ENCODE results near the gene KCNJ4. TPM values are rescaled to one million over a fixed set of nuclear protein-coding genes. Genes with fewer than 3 reads are reported as not detected.

Gene KCNJ4
- total RNA-seq (2022) (0.14 and 0.27 TPM in 2 replicates), Bru-seq, nascent RNA (percentile 20 among the genes with signal in this experiment), BruChase-seq, experiment 1, labeled RNA remaining after a 2-hour chase (percentile 23 among the genes with signal in this experiment), BruChase-seq, experiment 2, labeled RNA remaining after a 6-hour chase (percentile 25 among the genes with signal in this experiment)
- long read RNA-seq, result 0 reads

DNA sequence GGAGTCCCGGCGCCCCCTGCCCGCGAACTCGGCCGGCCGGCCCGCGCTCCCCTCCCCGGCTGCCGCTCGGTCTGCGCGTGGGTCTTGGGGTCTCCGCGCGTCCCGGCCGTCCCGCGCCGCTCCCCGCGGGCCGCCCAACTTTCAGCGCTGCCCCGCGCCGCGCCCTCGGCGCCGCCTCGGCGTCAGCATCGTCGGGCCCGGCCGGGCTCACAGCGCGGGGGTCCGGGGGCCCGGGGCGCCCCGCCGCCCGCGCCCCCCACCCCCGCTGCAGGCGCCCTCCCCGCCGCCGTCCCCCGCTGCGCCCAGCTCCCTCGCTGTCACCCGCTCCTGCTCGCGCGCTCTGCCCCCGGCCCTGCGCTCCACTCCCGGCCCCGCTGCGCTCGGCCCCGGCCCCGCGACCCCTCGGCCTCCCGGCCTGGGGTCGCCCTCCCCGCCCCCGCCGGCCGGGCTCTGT is at the start of gene KCNJ4:
Gene KCNJ4, minus strand, starts transcription at position 124 of the 454 bp plus-strand sequence. CDS start 27,067 bp downstream, outside the sequence.
- TF ChIP-seq, protein P1, sequence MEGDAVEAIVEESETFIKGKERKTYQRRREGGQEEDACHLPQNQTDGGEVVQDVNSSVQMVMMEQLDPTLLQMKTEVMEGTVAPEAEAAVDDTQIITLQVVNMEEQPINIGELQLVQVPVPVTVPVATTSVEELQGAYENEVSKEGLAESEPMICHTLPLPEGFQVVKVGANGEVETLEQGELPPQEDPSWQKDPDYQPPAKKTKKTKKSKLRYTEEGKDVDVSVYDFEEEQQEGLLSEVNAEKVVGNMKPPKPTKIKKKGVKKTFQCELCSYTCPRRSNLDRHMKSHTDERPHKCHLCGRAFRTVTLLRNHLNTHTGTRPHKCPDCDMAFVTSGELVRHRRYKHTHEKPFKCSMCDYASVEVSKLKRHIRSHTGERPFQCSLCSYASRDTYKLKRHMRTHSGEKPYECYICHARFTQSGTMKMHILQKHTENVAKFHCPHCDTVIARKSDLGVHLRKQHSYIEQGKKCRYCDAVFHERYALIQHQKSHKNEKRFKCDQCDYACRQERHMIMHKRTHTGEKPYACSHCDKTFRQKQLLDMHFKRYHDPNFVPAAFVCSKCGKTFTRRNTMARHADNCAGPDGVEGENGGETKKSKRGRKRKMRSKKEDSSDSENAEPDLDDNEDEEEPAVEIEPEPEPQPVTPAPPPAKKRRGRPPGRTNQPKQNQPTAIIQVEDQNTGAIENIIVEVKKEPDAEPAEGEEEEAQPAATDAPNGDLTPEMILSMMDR (IDR thresholded peaks at IDR 0.05; ENCODE audit: insufficient read depth in 1 of 2, low read depth in 1 of 2, low read length in 1 of 2, severe bottlenecking in 1 of 2, unreplicated experiment in 1 of 2), result no peak
- Mint-ChIP-seq H3K27ac (ENCODE audit: unreplicated experiment) (no peak within 1 kb of the TSS), H3K27me3 (ENCODE audit: insufficient read depth, unreplicated experiment) (peaks cover 19% of the 10 kb centered on the region), H3K4me1 (ENCODE audit: low read depth, unreplicated experiment) (no peaks in the 10 kb centered on the region), H3K9me3 (ENCODE audit: unreplicated experiment) (no peaks in the 10 kb centered on the region), H3K4me3 (ENCODE audit: unreplicated experiment) (peak within 1 kb of the TSS; percentile 74), H3K36me3 (ENCODE audit: insufficient read depth, unreplicated experiment) (peaks cover 9% of the 10 kb centered on the region)
- Histone ChIP-seq H3K4me3 (ENCODE audit: low read depth, low read length) (peak within 1 kb of the TSS; percentile 62), H3K36me3 (ENCODE audit: control insufficient read depth, insufficient read depth, low read length) (no peaks in the 10 kb centered on the region), H3K27me3 (replicated peaks; ENCODE audit: control insufficient read depth, insufficient read depth, low read length) (peaks cover 3% of the 10 kb centered on the region), H3K9me3 (no peaks in the 10 kb centered on the region), H3K4me1 (peaks cover 17% of the 10 kb centered on the region; the same call in 1 of the 2 replicates)
- no TSS peak for BruUV-seq (replicated peaks)
- DNase-seq, result no peak
- ChIA-PET CTCF (no interaction called here), POLR2A (no interaction called here)
- intact Hi-C loops (cut with micrococcal nuclease; ENCODE audit: unreplicated experiment), result no loop called here

DNA sequence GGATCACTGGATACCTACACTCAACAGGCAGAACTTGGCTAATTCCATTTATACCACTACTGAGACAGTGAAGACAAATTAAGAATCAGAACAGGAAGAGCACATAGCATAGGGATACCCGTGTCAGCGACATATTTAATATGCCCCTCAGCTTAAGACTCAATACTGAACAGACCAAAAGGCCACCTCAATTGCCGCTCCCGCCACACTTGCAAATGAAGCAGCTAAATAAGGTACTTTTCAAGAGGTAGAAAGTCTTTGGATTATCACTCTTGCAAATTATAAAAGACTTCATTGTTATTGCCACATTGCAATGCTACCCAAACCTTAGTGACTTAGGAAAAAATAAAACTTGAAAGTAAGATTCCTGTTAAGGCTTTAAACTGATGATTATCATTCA is 48.0 kb upstream of the KCNJ4 start:
- Mint-ChIP-seq H3K36me3 (ENCODE audit: insufficient read depth, unreplicated experiment) (peaks cover 86% of the 10 kb centered on the region), H3K27me3 (ENCODE audit: insufficient read depth, unreplicated experiment) (no peaks in the 10 kb centered on the region), H3K27ac (ENCODE audit: unreplicated experiment) (no peak overlapping the region), H3K9me3 (ENCODE audit: unreplicated experiment) (peaks cover 3% of the 10 kb centered on the region), H3K4me1 (ENCODE audit: low read depth, unreplicated experiment) (peaks cover 14% of the 10 kb centered on the region), H3K4me3 (ENCODE audit: unreplicated experiment) (peak overlapping the region; percentile 28)
- intact Hi-C loops (cut with micrococcal nuclease; ENCODE audit: unreplicated experiment), result no loop called here
- H3K9me3 ChIP-seq, result no peaks in the 10 kb centered on the region
- no peak for DNase-seq
- ChIA-PET CTCF (interaction anchor here (0.7 kb wide), 1 partner anchor 37 kb away, joined by 4 read pairs; no protein-coding TSS in a partner anchor), POLR2A (no interaction called here)
- 0 out of 2 replicates have a peak, but pooled peaks cover 1% of the 10 kb centered on the region for H3K36me3 ChIP-seq (ENCODE audit: control insufficient read depth, insufficient read depth, low read length)
- BruUV-seq (replicated peaks), result no TSS peak
- TF ChIP-seq, protein P1 (IDR thresholded peaks at IDR 0.05; ENCODE audit: insufficient read depth in 1 of 2, low read depth in 1 of 2, low read length in 1 of 2, severe bottlenecking in 1 of 2, unreplicated experiment in 1 of 2), result no peak
- peaks cover 28% of the 10 kb centered on the region for H3K4me1 ChIP-seq
- H3K4me3 ChIP-seq (ENCODE audit: low read depth, low read length), result no peak overlapping the region
- H3K27me3 ChIP-seq (replicated peaks; ENCODE audit: control insufficient read depth, insufficient read depth, low read length), result no peaks in the 10 kb centered on the region

DNA sequence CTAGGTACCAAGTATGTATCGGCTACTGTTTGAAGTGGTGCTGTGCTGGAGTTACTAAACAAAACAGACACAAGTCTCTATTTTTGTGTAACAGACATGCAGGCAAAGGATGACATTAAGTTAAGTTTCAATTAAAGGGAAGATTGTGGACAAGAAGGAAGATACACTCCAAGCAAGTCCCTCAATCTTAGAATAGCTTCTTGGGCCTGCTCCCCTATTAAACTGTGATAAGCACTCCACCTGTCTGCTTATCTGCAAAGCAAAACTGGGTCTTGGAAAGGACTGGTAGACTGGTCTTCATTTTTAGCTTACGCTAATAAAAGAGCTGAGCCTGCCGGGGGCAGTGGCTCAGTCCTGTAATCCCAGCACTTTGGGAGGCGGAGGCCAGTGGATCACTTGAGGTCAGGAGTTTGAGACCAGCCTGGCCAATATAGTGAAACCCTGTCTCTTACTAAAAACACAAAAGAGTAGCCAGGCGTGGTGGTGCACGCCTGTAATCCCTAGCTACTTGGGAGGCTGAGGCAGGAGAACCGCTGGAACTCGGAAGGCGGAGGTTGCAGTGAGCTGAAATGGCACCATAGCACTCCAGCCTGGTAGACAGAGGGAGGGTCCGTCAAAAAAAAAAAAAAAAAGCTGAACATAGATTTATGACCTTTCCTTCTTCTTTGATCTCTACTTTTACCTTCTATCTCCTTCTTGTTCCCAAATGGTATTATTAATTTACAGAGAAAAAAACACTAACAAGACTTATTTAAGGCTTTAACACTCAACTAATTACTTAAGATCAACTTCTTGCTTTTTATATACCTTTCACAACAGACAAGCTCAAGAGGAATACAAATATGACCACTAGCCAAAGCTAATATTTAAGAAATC is 47.0 kb upstream of the KCNJ4 start:
- 0 out of 2 replicates have a peak, but pooled peaks cover 1% of the 10 kb centered on the region for H3K36me3 ChIP-seq (ENCODE audit: control insufficient read depth, insufficient read depth, low read length)
- no peaks in the 10 kb centered on the region for H3K27me3 ChIP-seq (replicated peaks; ENCODE audit: control insufficient read depth, insufficient read depth, low read length)
- intact Hi-C loops (cut with micrococcal nuclease; ENCODE audit: unreplicated experiment), result no loop called here
- TF ChIP-seq, protein P1 (IDR thresholded peaks at IDR 0.05; ENCODE audit: insufficient read depth in 1 of 2, low read depth in 1 of 2, low read length in 1 of 2, severe bottlenecking in 1 of 2, unreplicated experiment in 1 of 2), result no peak
- ChIA-PET CTCF (interaction anchor here (0.7 kb wide), 1 partner anchor 38 kb away, joined by 4 read pairs; no protein-coding TSS in a partner anchor), POLR2A (no interaction called here)
- H3K9me3 Mint-ChIP-seq (ENCODE audit: unreplicated experiment), result no peaks in the 10 kb centered on the region
- H3K4me3 Mint-ChIP-seq (ENCODE audit: unreplicated experiment), result peak overlapping the region; percentile 28
- no peak for DNase-seq
- peaks cover 12% of the 10 kb centered on the region for H3K4me1 Mint-ChIP-seq (ENCODE audit: low read depth, unreplicated experiment)
- H3K27me3 Mint-ChIP-seq (ENCODE audit: insufficient read depth, unreplicated experiment), result no peaks in the 10 kb centered on the region
- peaks cover 24% of the 10 kb centered on the region for H3K4me1 ChIP-seq
- H3K27ac Mint-ChIP-seq (ENCODE audit: unreplicated experiment), result no peak overlapping the region
- H3K9me3 ChIP-seq, result no peaks in the 10 kb centered on the region
- no peak overlapping the region for H3K4me3 ChIP-seq (ENCODE audit: low read depth, low read length)
- H3K36me3 Mint-ChIP-seq (ENCODE audit: insufficient read depth, unreplicated experiment), result peaks cover 96% of the 10 kb centered on the region
- BruUV-seq (replicated peaks), result no TSS peak

Data from Caco-2 (cell line).